Psoas muscle (tissue), 8 donors: Measurements from ENCODE around the gene PHF2. TPM values are rescaled to one million over a fixed set of nuclear protein-coding genes. Genes with fewer than 3 reads are reported as not detected.
A peak's percentile ranks its signal among the peaks of the same experiment; 100 is the strongest.

Source experiments
- ATAC-seq, 4 donors: fragments of 200-7000 bp; cut with Tn5 transposase; one replicate each; pipeline ENCODE4 v1.9.1; 2020; ENCODE audit warnings: moderate library complexity in 3 of 4, mild to moderate bottlenecking in 2 of 4
- DNase-seq, 2 donors: peaks; one replicate each; pipeline ENCODE4 v3.0.0-alpha.2; 2020
- H3K27ac ChIP-seq: fragments of 200-600 bp; one replicate; pipeline ENCODE4 v1.8.0; 2022
- H3K27me3 ChIP-seq, 3 donors: fragments of 200-600 bp in 1 of 3; one replicate each; pipeline versions ENCODE4 v1.6.1 to v1.8.0; 2013 to 2022; ENCODE audit warnings: low read length in 2 of 3, mild to moderate bottlenecking in 2 of 3, moderate library complexity in 1 of 3; ENCODE audit not compliant: insufficient read depth in 3 of 3
- H3K36me3 ChIP-seq, 2 donors: fragments of 200-600 bp in 1 of 2; one replicate each; pipeline versions ENCODE4 v1.6.1 to v1.8.0; 2013 to 2022; ENCODE audit warnings: low read depth in 1 of 2, mild to moderate bottlenecking in 1 of 2, moderate library complexity in 1 of 2; ENCODE audit not compliant: insufficient read depth in 1 of 2
- H3K4me1 ChIP-seq: fragments of 200-600 bp; one replicate; pipeline ENCODE4 v1.8.0; 2022
- H3K4me3 ChIP-seq: fragments of 200-600 bp; one replicate; pipeline ENCODE4 v1.8.0; 2022; ENCODE audit warnings: mild to moderate bottlenecking
- H3K9me3 ChIP-seq: fragments of 200-600 bp; one replicate; pipeline ENCODE4 v1.8.0; 2022
- CTCF ChIP-seq: fragments of 200-600 bp; IDR thresholded peaks from one replicate; pipeline ENCODE4 v1.8.0; 2022; ENCODE audit warnings: antibody characterized with exemption
- WGBS, 3 donors: extraction: QIAGEN DNeasy Blood & Tissue Kit; methylation state at CpG; one replicate each; pipeline versions ENCODE4 v1.1.6 to v1.1.7; 2013; 5-methylcytosine and 5-hydroxymethylcytosine counted together
- intact Hi-C, 2 donors: fragments of 100-400 bp; cut with DNase I; formaldehyde crosslinking; loops; one replicate each; pipeline versions ENCODE4 v1.11.0 to v1.14.2; 2022
- polyA plus RNA-seq, 3 donors: library from polyadenylated mRNA; stranded (reverse); fragments of 200-250 nt; gene quantifications; one replicate each; pipeline ENCODE4 v1.2.3, GENCODE V29; 2013
- total RNA-seq, 4 donors: library from RNA; stranded (reverse); fragmentation: NEBNext Ultra II Directional in 2 of 4; extraction: Animal tissue kit (Norgen Biotek cat#: 25700) in 2 of 4; gene quantifications; one replicate each; pipeline versions ENCODE4 v1.2.1 to v1.2.4, GENCODE V29; 2021 to 2023
- donor health status: healthy with polysubstance abuse.
- donor health status: DM: no; HTN: no; CAD: no; lungs with moderate emphysema.
- donor health status: Bipolar disorder and iron deficiency.
- donor health status: healthy.
- donor health status: DM: yes; HTN: yes; CAD: no.
- donor health status: DM: no; HTN: no; CAD: no.
- donor health status: DM: no; HTN: no; CAD: no.
- donor health status: DM: yes; HTN: yes; CAD: no.

Gene PHF2
- total and polyA plus RNA-seq, 7 donors = 9.3 to 26.6 (median 19.1) TPM

DNA sequence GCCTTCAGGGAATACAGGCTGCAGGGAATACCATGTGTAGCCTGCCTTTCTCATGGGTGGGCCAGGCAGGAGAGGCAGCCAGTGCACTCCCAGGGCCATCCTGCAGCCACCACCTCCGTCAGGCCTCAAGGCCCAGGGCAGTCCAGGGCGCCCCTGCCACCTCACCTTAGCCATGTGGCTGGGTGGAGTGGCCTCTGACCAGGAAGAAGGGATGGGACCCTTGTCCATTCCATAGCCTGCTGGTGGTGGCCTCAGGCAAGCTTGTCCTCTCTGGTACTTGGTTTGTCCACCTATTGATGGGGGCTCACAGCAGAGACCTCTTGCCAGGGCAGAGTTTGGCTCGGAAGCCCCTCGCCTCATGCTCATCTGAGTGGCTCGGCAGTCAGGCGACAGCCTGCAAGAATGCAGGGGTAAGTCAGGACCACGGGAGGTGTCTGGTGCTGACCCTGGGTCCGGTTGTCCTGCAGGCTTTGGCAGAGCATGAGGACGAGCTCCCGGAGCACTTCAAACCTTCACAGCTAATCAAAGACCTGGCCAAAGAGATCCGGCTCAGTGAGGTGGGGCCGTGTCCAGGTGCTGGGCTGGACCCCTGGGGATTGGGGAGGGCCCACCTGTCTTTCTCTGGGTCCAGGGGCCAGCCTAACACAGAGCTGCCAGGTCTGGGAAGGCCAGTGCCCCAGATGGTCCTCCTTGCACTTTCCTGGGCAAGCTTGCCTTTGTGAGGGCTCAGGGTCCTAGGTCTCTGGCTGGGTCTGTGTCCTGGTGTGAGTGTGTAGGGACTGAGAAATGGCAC is 82.9 kb downstream of the PHF2 start:
- 96 to 98% (median 97%) methylated on average over 12 of the region's 12 CpGs for WGBS, 3 donors
- Histone ChIP-seq H3K36me3 (peaks cover 0 to 89% of the 10 kb centered on the region in 2 donors), H3K4me1 (no peaks in the 10 kb centered on the region), H3K4me3 (no peak overlapping the region), H3K9me3 (no peaks in the 10 kb centered on the region), H3K27ac (no peak overlapping the region), H3K27me3 (no peaks in the 10 kb centered on the region)
- no peak for ATAC-seq
- TF ChIP-seq CTCF = no peak
- intact Hi-C loops = no loop called here
- DNase-seq = peak; percentile 9 to 32

DNA sequence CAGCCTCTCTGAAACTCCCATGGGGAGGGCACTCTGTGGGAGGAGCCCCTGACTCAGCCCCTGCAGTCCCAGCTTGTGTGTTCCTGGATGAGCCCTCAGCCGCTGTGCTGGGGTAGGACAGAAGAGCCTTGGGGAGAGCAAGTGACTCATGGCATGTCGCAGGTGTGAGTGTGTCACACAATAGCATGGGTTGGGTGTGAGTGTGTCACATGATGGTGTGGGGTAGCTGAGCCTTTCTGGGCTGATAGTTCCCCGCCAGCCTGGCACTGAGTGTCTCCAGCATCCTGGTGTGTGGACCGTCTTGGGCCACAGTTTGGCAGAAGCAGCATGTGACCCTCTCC is 83.4 kb downstream of the PHF2 start:
- intact Hi-C loops = no loop called here
- 95 to 99% (median 98%) methylated on average over 4 of the region's 4 CpGs for WGBS, 3 donors
- Histone ChIP-seq H3K4me3 (no peak overlapping the region), H3K27ac (no peak overlapping the region), H3K36me3 (peaks cover 0 to 88% of the 10 kb centered on the region in 2 donors), H3K4me1 (no peaks in the 10 kb centered on the region), H3K27me3 (no peaks in the 10 kb centered on the region), H3K9me3 (no peaks in the 10 kb centered on the region)
- ATAC-seq (no peak), DNase-seq (peak in 1 of 2 donors; percentile 7)
- no peak for TF ChIP-seq CTCF

GRCh38 chr9:93660352-93661046 is 84.1 kb downstream of the PHF2 start:
- no peaks in the 10 kb centered on the region for H3K9me3 ChIP-seq
- DNase-seq = peak in 1 of 2 donors; percentile 46
- H3K27me3 ChIP-seq = no peaks in the 10 kb centered on the region
- intact Hi-C loops = no loop called here
- 94 to 98% (median 97%) methylated on average over 4 to 5 of the region's 5 CpGs for WGBS, 3 donors
- no peaks in the 10 kb centered on the region for H3K4me1 ChIP-seq
- no peak overlapping the region for H3K4me3 ChIP-seq
- no peak overlapping the region for H3K27ac ChIP-seq
- ATAC-seq = no peak
- peaks cover 0 to 88% of the 10 kb centered on the region in 2 donors for H3K36me3 ChIP-seq
- no peak for TF ChIP-seq CTCF

DNA sequence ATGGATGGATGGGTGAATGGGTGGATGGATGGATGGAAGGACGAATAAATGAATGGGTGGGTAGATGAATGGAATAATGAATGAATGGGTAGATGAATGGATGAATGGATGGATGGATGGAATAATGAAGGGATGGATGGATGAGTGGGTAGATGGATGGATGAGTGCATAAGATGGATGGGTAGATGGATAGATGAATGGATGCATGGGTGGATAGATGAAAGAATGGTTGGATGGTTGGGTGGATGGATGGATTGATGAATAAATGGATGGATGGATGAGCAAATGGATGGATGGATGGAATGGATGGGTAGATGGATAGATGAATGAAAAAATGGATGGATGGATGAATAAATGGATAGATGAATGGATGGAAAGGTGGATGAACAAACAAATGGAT is 85.2 kb downstream of the PHF2 start:
- ATAC-seq (no peak), DNase-seq (no peak)
- intact Hi-C loops = no loop called here
- Histone ChIP-seq H3K4me3 (no peak overlapping the region), H3K9me3 (no peaks in the 10 kb centered on the region), H3K27me3 (no peaks in the 10 kb centered on the region), H3K27ac (no peak overlapping the region), H3K36me3 (peaks cover 0 to 86% of the 10 kb centered on the region in 2 donors), H3K4me1 (no peaks in the 10 kb centered on the region)
- WGBS, 3 donors = 98 to 100% (median 100%) methylated on average over 1 of the region's 1 CpG
- no peak for TF ChIP-seq CTCF
